GM12875 (cell line): Measurements from ENCODE around the gene POU6F2.

Experiments used
- H3K4me3 ChIP-seq: one replicate; pipeline ENCODE4 v1.5.1; 2011; ENCODE audit warnings: low read depth, low read length, control low read depth
- CTCF ChIP-seq: IDR thresholded peaks from 2 replicates; pipeline ENCODE4 v1.5.1; 2011; ENCODE audit warnings: low read depth, mild to moderate bottlenecking, control low read depth, inconsistent platforms, low read length, moderate library complexity, borderline replicate concordance; ENCODE audit not compliant: insufficient read depth

The POU6F2 gene

DNA sequence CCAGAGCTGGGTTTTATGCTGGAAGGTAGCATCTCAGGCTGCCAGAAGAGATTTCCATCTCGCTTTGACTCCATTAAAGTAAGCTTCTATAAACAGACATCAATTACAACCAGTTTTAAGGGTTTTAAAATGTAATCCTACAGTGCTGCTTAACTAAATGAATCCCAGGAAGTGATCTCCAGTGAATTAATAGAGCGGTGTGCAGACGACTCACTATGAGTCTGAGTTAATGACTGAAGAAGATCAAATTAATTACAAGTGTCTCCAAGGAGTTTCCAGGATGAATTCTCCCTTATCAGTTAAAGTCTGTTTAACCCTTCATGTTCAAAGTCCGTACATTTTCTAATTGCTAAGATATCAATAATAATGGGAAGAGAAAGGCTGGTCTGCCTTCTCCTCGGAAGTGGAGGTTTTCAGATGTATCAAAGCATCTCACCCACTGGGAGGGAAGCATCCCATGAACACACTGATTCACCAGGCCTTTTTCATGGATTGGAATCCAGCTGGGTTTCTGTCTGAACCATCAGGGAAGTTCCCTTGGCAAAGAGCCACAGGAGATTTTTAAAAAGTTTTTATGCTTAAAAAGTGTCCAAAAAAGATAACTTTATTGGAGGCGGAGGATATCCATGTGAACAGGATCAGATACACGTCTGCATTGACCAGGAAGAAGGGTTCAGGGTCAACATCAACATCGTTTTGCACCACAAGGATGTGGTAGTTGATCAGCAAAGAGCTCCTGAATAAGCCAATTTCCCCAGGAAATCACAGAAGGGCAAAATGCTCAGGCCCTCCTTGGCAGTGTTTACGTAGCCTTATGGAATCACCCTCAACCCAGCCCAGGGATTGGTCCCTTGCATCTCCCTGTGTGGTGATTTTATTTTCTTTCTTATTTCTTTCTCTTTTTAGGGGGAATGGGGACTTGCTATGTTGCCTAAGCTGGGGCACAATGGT is 288.2 kb downstream of the POU6F2 start:
- no peak for TF ChIP-seq CTCF
- no peak overlapping the region for H3K4me3 ChIP-seq

- no peak overlapping the region for H3K4me3 ChIP-seq
- no peak for TF ChIP-seq CTCF
These were observed 291.3 kb downstream of the POU6F2 start for GRCh38 chr7:39269034-39269433.

GRCh38 chr7:39270018-39270417 is 292.3 kb downstream of the POU6F2 start:
- TF ChIP-seq CTCF = no peak
- H3K4me3 ChIP-seq = no peak overlapping the region

GRCh38 chr7:39271402-39271801 is 293.7 kb downstream of the POU6F2 start:
- H3K4me3 ChIP-seq = no peak overlapping the region
- no peak for TF ChIP-seq CTCF

DNA sequence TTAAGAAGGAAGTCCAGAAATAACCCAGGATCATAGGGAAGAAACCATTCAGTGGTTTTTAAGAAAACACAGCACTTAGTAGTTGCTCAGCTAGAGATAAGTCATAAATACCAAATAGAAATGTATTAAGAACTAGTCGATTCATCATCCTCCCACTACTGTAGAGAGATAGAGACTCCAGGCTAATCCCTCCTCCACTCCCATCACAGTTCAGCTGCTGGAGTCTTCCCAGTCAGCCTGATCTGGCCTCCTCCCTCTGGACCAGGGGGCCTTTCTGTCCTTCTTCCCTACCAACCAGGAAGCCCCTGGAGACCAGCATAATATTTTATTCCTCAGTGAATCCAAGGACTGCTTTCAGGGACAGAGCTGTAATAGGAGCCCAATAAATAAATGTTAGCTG is 294.4 kb downstream of the POU6F2 start:
- TF ChIP-seq CTCF = no peak

DNA sequence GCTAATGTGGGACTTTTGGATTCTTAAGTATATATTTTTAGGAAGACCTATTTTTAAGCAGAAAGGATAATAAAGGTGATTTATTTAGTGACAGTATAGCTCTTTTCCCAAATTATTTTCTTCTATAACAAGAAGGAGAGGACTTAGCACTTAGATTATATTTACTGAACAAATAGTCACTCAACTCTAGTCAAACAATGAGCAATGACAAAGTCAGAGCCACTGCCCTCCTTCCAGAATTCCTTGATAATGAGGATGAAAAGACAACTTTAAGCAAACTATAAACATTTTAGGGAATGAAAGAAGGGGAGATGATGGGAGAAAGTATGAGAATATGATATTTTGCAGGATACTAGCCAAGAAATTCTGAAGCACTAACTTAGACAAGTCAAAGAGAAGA is 295.0 kb downstream of the POU6F2 start:
- TF ChIP-seq CTCF = no peak
- H3K4me3 ChIP-seq = no peak overlapping the region

More for the DNA sequence above, 294.4 kb downstream of the POU6F2 start:
- no peak overlapping the region for H3K4me3 ChIP-seq

GRCh38 chr7:39280337-39280736 is 302.6 kb downstream of the POU6F2 start:
- H3K4me3 ChIP-seq = no peak overlapping the region
- no peak for TF ChIP-seq CTCF
